HG03097 (cell line): ENCODE results near the gene ZNF597.
A peak's percentile ranks its signal among the peaks of the same experiment; 100 is the strongest.

Source experiments
- ATAC-seq: cut with Tn5 transposase; IDR thresholded peaks from one replicate; pipeline ENCODE4 v1.9.1; 2021; ENCODE audit not compliant: unreplicated experiment, low FRiP score

ZNF597 gene

DNA sequence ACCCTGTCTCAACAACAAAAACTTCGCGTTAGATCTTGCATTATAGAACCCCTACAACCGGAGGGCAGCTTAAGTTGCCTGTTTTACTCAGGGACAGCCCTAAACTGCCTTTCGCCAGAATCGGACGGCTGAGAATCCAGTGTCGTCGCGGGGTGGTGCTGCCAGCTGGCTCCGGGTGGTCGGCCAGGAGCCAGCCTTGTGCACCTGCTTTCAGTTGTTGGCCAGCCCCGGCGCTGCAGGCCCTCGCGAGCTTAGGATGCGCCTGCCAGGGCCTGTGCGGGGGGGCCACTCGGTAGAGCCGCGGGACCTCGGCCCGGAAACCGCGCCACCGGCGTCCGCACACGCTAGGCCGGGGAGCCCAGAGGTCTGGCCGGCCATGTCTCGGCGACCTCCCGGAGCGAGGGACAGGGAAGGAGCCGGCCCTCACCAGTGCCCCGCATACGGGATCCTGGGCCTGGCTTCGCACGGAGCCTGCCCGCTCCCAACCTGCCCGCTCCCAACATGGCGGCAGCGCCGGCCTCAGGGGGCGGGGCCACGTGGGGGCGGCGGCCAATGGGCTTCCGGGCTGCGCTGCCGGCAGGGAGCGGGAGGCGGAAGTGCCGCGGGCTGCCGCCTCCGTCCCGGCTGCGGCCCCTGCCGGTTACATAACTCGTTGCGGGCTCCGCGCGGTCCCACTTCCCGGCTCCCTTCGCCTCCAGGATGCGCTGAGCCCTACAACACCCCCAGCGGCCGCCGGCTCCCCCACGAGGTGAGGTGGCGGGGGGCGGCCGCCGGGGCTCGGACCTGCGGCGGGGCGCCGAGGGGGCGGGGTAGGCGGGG is 14.3 kb upstream of the ZNF597 start:
- ATAC-seq = peak; percentile 64

DNA sequence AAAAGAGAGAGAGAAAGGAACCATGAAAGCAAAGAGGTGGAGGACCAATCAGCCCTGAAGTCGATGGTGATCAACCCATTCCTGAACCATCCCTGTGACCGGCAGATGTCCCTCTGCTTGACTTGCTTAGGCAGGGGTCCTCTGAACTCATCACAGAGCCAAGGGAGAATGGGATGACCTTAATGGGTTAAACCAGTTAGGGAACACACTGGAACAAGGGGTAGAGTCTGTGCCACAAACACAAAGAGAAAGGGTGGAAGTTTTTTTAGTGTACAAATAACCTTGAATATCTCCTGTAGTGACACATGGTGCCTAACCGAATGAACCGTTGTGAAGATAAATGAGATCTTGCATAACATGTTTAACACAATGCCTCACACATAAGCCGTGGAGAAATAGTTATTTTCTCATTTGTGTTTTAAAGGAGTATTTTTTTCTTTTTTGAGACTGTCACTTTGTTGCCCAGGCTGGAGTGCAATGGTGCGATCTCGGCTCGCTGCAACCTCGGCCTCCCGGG is 11.4 kb upstream of the ZNF597 start:
- ATAC-seq = no peak

DNA sequence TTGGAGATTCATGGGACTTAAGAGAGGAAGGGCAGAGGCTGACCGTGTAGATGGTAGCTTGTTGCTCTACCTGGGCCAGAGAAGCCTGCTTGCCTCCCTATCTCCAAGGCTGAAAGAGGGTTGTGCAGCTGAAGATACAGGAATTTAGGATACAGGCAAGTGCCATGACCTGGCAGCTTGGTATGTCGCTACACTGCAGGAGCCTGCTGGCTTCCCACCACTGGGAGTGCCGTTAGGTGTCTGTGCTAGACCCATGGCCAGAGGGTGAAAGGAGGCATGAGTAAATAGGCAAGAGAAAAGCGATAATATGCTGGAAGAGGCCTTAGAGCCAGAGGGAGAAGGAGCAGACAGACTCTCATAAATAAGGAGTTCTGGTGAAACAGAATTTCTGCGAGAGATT is 10.8 kb upstream of the ZNF597 start:
- ATAC-seq = no peak

DNA sequence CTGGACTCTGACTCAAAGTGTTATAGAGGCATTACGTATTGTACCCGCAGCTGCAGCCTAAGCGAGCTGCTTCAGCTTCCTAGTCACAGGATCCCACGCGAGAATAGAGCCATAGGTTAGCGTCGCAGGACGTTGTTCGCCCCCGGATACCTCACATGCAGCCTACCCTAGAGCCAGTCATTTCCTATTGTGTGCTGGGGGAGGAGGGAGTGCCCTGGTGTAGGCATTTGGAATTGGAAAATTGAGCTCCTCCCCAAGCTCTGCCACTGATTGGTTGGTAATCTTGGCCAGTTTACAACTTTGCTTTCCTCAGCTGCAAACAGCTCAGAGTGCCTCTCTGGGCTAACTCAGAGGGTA is 706 bp upstream of the ZNF597 start:
- peak; percentile 31 for ATAC-seq

DNA sequence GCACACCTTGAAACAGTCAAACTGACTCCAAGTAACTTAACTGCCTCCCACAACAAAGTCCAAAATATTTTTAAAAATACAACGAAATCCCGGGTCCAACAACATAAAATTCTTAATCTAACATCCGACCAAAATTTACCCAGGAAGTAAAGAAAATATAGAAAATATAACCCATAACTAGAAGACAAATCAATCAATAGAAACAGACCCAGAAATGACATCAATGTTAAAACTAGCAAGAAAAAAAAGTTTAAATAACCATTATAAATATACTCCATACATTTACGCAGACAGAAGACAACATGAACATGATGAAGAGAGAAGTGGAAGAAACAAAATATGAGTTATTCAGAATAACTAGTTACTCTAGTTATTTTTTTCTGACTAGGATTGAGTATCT is 3.7 kb downstream of the ZNF597 start:
- no peak for ATAC-seq

DNA sequence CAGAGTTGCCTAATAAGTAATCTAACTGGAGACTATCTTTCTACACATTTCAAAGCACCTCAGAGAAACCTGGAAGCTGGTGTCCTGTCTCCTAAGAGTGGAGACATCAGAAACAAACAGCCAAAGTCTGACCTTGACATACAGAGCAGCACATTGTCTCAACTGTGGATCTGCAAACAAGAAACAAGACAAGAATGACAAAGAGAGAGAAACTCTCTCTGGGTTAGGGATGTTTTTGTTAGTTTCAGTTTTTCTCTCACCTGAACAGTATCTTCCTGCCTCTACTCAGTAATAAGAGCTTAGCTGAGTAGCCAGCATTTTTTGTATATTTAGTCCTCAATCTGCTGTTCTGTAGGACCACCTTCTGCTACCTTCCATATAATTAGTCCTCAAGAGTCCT is 8.9 kb downstream of the ZNF597 start:
- no peak for ATAC-seq

DNA sequence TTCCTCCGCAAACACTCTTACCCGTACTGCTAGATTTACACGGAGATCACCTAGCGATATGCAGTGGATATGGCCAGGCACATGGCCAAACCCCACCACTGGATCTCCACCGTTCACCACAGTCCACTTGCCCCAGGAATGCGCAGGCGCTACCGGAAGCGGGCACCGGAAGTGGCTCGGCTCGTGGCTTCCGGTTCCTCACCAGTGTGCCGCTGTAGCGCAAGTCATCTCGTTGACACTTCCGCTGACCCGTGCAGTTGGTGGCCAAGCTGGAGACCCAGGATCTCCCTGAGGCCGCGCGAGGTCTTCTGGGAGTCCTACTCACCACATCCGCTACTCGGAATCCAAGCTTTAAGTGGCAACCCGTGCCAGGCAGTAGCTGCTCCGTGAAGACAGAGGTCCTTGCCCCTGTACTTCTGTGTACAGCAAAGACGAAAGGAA is 11.5 kb downstream of the ZNF597 start:
- no peak for ATAC-seq

DNA sequence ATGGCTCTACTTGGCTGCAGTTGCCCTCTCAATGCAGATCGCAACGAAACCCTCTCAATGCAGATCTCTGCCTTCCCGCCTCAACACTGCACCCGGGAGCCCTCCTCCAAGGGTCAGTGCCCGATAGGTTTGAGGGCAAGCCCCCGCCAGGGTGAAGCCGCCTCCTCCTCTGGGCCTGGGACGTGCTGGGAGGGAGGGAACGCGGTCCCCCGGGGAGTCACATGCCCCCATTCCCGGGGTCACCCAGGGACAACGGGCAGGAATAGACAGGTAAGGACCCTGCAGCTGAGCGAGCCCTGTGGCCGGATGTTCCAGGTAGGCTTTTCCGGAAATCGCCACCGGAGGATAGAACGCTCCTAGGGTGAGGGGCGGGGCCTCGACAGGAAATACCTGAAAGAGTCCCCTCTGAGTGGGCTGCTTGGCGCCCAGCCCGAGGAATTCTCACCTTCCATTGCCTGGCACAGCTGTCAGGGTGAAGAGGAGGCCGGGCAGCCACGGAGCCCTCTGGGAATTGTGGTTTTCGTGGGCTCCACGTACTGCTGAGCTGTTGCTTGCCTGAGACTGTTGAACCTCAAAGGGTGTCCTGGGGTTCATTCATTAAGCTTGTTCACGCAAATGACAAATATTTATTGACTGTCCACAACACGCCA is 29.4 kb downstream of the ZNF597 start:
- ATAC-seq = no peak

DNA sequence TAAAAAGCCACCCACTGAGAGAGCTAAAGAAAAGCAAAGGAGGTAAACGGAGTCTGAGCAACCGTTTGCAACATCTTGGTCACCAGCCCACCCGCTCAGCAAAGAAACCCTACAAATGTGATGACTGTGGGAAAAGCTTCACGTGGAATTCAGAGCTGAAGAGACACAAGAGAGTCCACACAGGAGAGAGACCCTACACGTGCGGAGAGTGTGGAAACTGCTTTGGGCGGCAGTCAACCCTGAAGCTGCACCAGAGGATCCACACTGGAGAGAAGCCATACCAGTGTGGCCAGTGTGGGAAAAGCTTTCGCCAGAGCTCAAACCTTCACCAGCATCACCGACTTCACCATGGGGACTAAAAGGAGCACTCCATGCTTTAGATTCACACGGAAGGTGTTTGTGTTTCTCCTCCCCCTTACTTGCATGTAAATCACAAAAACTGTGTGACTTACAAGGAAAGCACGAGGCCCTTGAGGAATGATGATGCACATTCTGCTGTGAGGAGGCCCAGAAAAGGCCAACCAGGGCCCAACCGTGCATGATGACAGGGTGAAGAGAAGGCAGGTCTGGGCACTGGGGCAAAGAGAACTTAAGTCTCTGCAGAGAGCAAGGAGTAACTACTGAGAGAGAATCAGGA is 34.6 kb downstream of the ZNF597 start:
- no peak for ATAC-seq

DNA sequence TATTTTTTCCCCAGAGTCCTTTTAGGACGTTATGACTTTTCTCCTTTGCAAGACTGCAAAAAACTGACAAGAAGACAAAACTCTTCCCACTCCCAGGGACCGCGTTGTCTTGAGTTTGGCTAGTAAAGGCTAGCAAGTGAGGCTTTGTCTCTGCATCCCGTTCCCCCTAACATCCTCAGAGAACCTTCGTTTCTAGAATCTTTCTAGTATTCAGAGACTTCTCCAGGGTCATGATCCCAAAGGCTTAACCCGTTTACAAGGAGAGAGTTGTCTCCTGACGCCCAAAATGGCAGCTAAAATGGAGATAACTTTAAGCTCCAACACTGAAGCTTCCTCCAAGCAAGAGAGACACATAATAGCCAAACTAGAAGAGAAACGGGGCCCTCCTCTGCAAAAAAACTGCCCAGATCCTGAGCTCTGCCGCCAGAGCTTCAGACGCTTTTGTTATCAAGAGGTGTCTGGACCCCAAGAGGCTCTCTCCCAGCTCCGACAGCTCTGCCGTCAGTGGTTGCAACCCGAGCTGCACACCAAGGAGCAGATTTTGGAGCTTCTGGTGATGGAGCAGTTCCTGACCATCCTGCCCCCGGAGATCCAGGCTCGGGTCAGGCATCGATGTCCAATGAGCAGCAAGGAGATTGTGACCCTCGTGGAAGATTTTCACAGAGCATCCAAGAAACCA is 41.4 kb downstream of the ZNF597 start:
- ATAC-seq = no peak

DNA sequence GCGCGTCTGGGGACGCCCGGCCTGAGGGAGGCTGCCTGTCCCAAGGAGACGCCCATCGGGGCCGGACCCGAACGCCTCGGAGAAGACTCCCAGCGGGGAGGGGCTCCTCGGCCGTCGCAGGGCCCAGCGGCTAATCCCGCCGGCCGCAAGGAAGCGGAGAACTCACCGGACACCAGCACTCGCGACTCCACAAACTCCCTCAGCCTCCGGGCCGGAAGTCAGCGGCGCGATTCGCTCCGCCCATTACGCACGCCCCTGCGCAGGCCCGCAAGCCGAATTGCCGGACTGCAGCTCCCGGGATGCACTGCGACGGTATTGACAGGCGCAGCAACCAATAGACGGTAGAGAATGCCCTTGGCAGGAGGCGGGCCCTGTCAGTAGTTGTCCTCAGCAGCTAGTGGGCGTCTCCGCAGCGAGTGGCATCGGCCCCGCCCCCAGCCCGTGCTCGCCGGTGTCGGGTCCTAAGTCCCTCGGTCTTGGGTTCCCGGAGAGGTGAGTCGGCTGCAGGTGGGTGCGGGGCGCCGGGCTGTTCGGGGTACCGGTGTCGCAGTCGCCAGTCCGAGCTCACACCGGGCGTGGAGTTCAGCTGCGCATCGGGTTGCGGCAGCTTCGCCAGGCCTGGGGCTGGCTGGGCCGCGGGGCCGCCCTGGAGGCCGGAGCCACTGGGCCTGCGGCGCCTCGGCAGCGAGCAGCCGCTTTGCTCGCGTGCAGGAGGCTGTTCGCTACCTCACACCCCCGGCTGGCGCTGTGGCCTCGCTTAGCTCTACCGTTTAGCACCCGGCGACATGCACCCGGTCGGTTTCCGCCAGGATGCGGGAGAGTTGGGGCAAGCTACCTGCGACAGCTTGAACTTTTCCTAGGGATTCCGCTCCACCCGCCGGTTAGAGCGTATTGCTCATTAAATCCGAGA is 42.3 kb downstream of the ZNF597 start, which contains the start of the genes ZNF174 and ZSCAN32:
TSS of gene ZNF174 (plus strand) at position 437 of the 910 bp plus-strand sequence. CDS start 790 bp downstream, outside the sequence.
TSS of gene ZSCAN32 (minus strand) at position 226 of the 910 bp plus-strand sequence. CDS start 3,447 bp downstream, outside the sequence.
- ATAC-seq = peak; percentile 93

DNA sequence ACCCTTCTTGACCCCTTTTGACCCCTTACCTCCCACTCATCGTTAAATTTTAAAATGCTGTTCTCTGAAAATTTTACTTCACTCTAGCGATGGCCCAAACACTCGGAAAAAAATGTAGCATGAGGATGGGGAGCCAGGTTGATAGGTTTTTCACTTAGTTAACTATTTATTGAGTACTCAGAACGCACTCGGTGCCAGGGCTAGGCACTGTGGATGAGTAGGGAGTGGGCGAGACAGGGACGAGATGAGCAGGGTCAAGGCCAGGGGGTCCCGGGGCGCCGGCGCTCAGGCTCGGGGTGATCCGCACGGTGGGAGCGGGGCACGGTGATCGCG is 42.9 kb downstream of the ZNF597 start:
- peak; percentile 2 for ATAC-seq

DNA sequence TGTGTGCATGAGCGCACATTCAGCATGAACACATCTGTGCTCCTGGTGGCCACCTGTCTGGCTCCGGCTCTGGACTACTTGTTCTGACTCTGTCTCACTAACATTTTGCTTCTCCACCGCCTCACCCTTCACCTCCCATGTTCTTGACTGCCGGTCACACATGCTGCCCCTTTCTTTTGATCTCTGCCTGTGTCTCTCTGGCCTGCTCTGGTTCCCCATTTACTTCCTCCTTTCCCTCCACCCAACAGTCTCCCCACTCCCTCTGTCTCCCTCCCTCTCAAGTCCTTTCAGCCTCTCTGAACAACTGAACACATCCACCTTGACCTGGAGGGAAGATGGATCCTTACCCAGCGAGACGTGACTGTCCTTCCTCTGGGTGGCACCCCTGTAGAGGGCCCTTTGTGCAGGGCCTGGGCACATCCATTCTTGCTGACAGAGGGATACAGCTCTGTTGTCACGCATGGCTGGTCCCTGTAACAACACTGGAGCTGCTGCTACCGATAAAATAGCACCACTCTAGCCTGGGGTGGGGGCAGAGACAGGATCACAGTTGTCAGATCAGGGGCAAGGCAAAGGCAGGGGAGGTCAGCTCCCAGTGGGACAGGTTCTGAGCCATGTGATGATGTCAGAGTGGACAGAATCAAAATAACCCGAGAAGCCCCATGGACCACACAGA is 53.5 kb downstream of the ZNF597 start:
- no peak for ATAC-seq

DNA sequence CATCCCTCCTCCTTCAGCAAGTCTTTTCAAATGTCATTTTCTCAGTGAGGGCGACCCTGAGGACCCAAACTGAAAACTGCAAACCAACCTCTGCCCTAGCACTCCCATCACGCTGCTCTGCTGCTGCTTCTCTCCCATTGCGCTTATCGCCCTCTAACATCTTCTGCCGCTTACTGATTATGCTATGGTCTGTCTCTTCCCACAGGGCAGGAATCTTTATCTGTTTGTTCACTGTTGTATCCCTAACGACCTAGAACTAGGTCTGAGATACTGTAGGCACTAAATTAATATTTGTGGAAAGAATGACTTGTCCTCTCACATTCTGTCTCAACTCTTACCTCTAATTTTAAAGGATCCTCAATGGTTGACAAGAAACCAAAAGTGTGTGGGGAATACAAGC is 55.0 kb downstream of the ZNF597 start:
- ATAC-seq = no peak

DNA sequence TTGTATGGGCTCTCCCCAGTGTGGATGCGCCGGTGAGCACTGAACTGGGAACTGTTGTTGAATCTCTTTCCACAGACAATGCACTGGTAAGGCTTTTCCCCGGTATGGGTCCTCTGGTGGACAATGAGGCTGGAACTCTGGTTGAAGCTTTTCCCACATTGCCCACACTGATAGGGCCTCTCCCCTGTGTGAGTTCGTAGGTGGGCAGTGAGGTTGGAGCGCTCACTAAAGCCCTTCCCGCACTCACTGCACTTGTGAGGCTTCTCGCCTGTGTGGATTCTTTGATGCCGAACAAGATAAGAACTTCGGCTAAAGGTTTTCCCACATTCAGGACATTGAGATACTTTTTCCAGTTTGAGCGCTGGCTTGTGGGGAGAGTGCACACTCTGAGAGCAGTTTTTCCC is 60.3 kb downstream of the ZNF597 start:
- no peak for ATAC-seq
